GM19455 (cell line): ENCODE measurements around the gene REG3A.

Experiments
- ATAC-seq: cut with Tn5 transposase; IDR thresholded peaks from one replicate; pipeline ENCODE4 v1.9.1; 2021; ENCODE audit not compliant: unreplicated experiment

The REG3A gene

GRCh38 chr2:79122676-79123075 is 36.9 kb downstream of the REG3A start:
- no peak for ATAC-seq

DNA sequence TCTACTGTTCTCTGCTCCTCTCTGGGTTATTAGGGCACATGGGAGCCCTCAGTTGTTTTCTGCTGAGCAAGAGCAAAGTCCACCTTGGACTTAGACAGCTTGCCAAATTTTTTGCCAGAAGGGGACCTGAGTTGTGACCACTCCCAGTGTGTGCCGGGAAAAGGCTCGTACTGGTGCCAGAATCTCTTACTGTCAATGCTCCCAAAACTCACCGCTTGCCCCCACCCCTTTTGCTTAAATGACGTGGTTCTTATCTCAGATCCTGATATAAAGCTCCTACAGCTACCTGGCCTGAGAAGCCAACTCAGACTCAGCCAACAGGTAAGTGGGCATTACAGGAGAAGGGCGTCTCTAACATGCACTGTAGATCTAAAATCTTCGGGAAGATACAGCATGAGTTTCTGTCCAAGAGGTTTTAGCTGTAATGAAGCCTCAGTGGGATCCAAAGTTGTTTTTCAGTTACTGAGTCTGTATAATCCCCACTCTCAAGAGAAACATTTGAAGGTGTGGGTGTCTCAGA is 39.3 kb downstream of the REG3A start, which contains the start of gene REG1A:
Gene REG1A, plus strand, starts transcription at position 295 of the 520 bp plus-strand sequence. CDS start 374 bp downstream, outside the sequence.
- ATAC-seq: no peak

- no peak for ATAC-seq
Observed at GRCh38 chr2:79116997-79117928, 42.3 kb downstream of the REG3A start.

GRCh38 chr2:79114797-79115494 is 44.6 kb downstream of the REG3A start:
- no peak for ATAC-seq

GRCh38 chr2:79112269-79112668 is 47.3 kb downstream of the REG3A start:
- ATAC-seq: no peak
